Activated CD4-positive, alpha-beta T cell treated with anti-CD3 and anti-CD28 coated beads for 48 hours (primary cell): ENCODE results near the gene OR52K1.
A peak's percentile ranks its signal among the peaks of the same experiment; 100 is the strongest.
"Not testable (repeated sequence)": the region's sequence is repeated elsewhere in the genome, so short reads cannot be mapped to it uniquely, and the experiment has no call there.

ENCODE experiments used
- DNase-seq: peaks from one replicate; pipeline ENCODE4 v3.0.0-alpha.2; 2020

The OR52K1 gene

GRCh38 chr11:4482445-4482844 lies at the start of gene OR52K1:
Gene OR52K1 (plus strand): TSS chr11:4482646. CDS start chr11:4488901, 6,255 bp downstream.
- DNase-seq: no peak

- no peak for DNase-seq
Observed at GRCh38 chr11:4433856-4434255, 48.6 kb upstream of the OR52K1 start.

- DNase-seq: no peak
Observed at GRCh38 chr11:4436411-4436810, 46.0 kb upstream of the OR52K1 start.

- no peak for DNase-seq
Observed at GRCh38 chr11:4441515-4441914, 40.9 kb upstream of the OR52K1 start.

GRCh38 chr11:4443232-4443891 lies 39.1 kb upstream of the OR52K1 start:
- DNase-seq: no peak

GRCh38 chr11:4448995-4449394 lies 33.5 kb upstream of the OR52K1 start, which contains the start of gene OR52K2:
Gene OR52K2 (plus strand): TSS chr11:4449295. CDS start chr11:4449340, 45 bp downstream.
- no peak for DNase-seq

GRCh38 chr11:4453118-4453517 lies 29.3 kb upstream of the OR52K1 start:
- DNase-seq: no peak

GRCh38 chr11:4454021-4454420 lies 28.4 kb upstream of the OR52K1 start:
- DNase-seq: no peak

GRCh38 chr11:4455419-4455818 lies 27.0 kb upstream of the OR52K1 start:
- DNase-seq: no peak

- no peak for DNase-seq
Observed at GRCh38 chr11:4459500-4459899, 22.9 kb upstream of the OR52K1 start.

GRCh38 chr11:4460151-4460550 lies 22.3 kb upstream of the OR52K1 start:
- DNase-seq: no peak

GRCh38 chr11:4464216-4465159 lies 18.0 kb upstream of the OR52K1 start:
- DNase-seq: no peak

- DNase-seq: no peak
Observed at GRCh38 chr11:4465407-4465806, 17.0 kb upstream of the OR52K1 start.

GRCh38 chr11:4466131-4466870 lies 16.1 kb upstream of the OR52K1 start:
- no peak for DNase-seq

- DNase-seq: no peak
Observed at GRCh38 chr11:4466871-4467442, 15.5 kb upstream of the OR52K1 start.

GRCh38 chr11:4467811-4468606 lies 14.4 kb upstream of the OR52K1 start:
- no peak for DNase-seq

GRCh38 chr11:4479644-4480043 lies 2.8 kb upstream of the OR52K1 start:
- no peak for DNase-seq

- peak; percentile 8 for DNase-seq
Observed at GRCh38 chr11:4480577-4481239, 1.7 kb upstream of the OR52K1 start.

GRCh38 chr11:4481240-4481582 lies 1.2 kb upstream of the OR52K1 start:
- no peak for DNase-seq

GRCh38 chr11:4484310-4484709 lies 1.9 kb downstream of the OR52K1 start:
- no peak for DNase-seq

- DNase-seq: not testable (repeated sequence)
Observed at GRCh38 chr11:4491405-4491804, 9.0 kb downstream of the OR52K1 start.
